ENCODE results near the gene MAP7D2. TPM values are rescaled to one million over a fixed set of nuclear protein-coding genes. Genes with fewer than 3 reads are reported as not detected.

MAP7D2 gene
- total and polyA plus RNA-seq, 5 donors from 2014 or later = 0.22 to 0.99 (median 0.30) TPM; not detected in 2

- Histone ChIP-seq H3K27ac (ENCODE audit: insufficient read depth, low read length, poor library complexity, severe bottlenecking) (no peak overlapping the region), H3K36me3 (ENCODE audit: control insufficient read depth, insufficient read depth, low read length) (no peaks in the 10 kb centered on the region), H3K4me3 (ENCODE audit: low read depth, low read length) (no peak overlapping the region), H3K4me1 (ENCODE audit: control insufficient read depth, insufficient read depth, low read length, poor library complexity, severe bottlenecking) (no peaks in the 10 kb centered on the region), H3K27me3 (ENCODE audit: control insufficient read depth, insufficient read depth, low read length) (no peaks in the 10 kb centered on the region), H3K9me3 (ENCODE audit: control insufficient read depth in 2 of 2, low read length in 2 of 2) (no peaks in the 10 kb centered on the region)
- peaks cover 0 to 3% (median 0%) of the 10 kb centered on the region in 7 donors for H3K9me3 Mint-ChIP-seq
- H3K36me3 Mint-ChIP-seq = peaks cover 6% of the 10 kb centered on the region
- H3K27ac Mint-ChIP-seq = no peak overlapping the region
- no peaks in the 10 kb centered on the region for H3K4me1 Mint-ChIP-seq
- peaks cover 4% of the 10 kb centered on the region for H3K27me3 Mint-ChIP-seq
- DNase-seq (no peak), ATAC-seq (ENCODE audit: low read depth in 2 of 2) (no peak)
- H3K4me3 Mint-ChIP-seq = no peak overlapping the region
These were observed 59.2 kb downstream of the MAP7D2 start for GRCh38 chrX:20057479-20057878.

GRCh38 chrX:20056704-20057103 is 60.0 kb downstream of the MAP7D2 start:
- Mint-ChIP-seq H3K4me1 (no peaks in the 10 kb centered on the region), H3K27me3 (peaks cover 4% of the 10 kb centered on the region), H3K4me3 (no peak overlapping the region), H3K9me3 (peaks cover 0 to 3% (median 0%) of the 10 kb centered on the region in 7 donors), H3K36me3 (peaks cover 6% of the 10 kb centered on the region), H3K27ac (no peak overlapping the region)
- no peaks in the 10 kb centered on the region for H3K36me3 ChIP-seq (ENCODE audit: control insufficient read depth, insufficient read depth, low read length)
- no peak for DNase-seq
- H3K4me3 ChIP-seq (ENCODE audit: low read depth, low read length) = no peak overlapping the region
- H3K9me3 ChIP-seq (ENCODE audit: control insufficient read depth in 2 of 2, low read length in 2 of 2) = no peaks in the 10 kb centered on the region
- no peak overlapping the region for H3K27ac ChIP-seq (ENCODE audit: insufficient read depth, low read length, poor library complexity, severe bottlenecking)
- ATAC-seq (ENCODE audit: low read depth in 2 of 2) = no peak
- H3K27me3 ChIP-seq (ENCODE audit: control insufficient read depth, insufficient read depth, low read length) = no peaks in the 10 kb centered on the region
- H3K4me1 ChIP-seq (ENCODE audit: control insufficient read depth, insufficient read depth, low read length, poor library complexity, severe bottlenecking) = no peaks in the 10 kb centered on the region

DNA sequence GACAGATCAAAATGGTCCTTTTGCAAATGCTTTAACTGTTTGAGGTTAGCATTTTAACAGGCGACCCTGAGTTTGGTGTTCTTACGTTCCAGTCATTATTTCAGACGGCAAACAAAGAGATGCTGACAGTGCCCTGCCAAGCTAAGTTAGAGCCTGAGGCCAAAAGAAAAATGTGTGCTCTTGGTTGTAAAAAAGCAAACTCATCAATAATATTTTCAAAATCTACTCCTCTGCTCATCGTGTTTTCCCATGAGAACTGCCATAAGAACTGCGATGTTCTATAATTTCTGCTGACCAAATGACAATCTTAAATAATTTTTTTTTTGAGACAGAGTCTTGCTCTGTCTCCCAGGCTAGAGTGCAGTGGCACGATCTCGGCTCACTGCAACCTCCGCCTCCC is 63.2 kb downstream of the MAP7D2 start:
- Histone ChIP-seq H3K27me3 (ENCODE audit: control insufficient read depth, insufficient read depth, low read length) (no peaks in the 10 kb centered on the region), H3K9me3 (ENCODE audit: control insufficient read depth in 2 of 2, low read length in 2 of 2) (no peaks in the 10 kb centered on the region), H3K4me1 (ENCODE audit: control insufficient read depth, insufficient read depth, low read length, poor library complexity, severe bottlenecking) (no peaks in the 10 kb centered on the region), H3K36me3 (ENCODE audit: control insufficient read depth, insufficient read depth, low read length) (no peaks in the 10 kb centered on the region), H3K4me3 (ENCODE audit: low read depth, low read length) (no peak overlapping the region), H3K27ac (ENCODE audit: insufficient read depth, low read length, poor library complexity, severe bottlenecking) (no peak overlapping the region)
- peaks cover 6% of the 10 kb centered on the region for H3K36me3 Mint-ChIP-seq
- peaks cover 4% of the 10 kb centered on the region for H3K27me3 Mint-ChIP-seq
- no peaks in the 10 kb centered on the region for H3K4me1 Mint-ChIP-seq
- H3K4me3 Mint-ChIP-seq = no peak overlapping the region
- peaks cover 0 to 1% (median 0%) of the 10 kb centered on the region in 7 donors for H3K9me3 Mint-ChIP-seq
- no peak overlapping the region for H3K27ac Mint-ChIP-seq
- ATAC-seq (ENCODE audit: low read depth in 2 of 2) = no peak
- no peak for DNase-seq

DNA sequence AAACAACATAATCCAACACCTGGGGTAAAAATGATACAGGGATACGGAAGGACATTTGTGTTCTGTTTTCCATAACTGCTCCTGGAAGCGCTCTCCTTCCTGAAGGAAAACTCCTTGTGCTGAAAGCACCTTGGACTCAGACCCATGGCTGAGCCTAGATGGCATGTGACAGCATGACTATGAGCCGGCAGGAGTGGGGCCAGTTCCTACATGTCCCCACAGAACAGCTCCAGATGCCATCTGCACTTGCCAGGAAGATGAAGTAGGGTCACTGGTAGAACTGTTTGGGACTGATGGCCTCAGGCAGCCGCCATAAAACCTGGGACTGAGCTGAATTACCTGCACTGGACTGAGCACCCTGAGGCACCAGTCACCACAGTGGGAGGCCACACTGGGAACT is 69.8 kb downstream of the MAP7D2 start:
- Histone ChIP-seq H3K4me3 (ENCODE audit: low read depth, low read length) (no peak overlapping the region), H3K36me3 (ENCODE audit: control insufficient read depth, insufficient read depth, low read length) (no peaks in the 10 kb centered on the region), H3K4me1 (ENCODE audit: control insufficient read depth, insufficient read depth, low read length, poor library complexity, severe bottlenecking) (no peaks in the 10 kb centered on the region), H3K27me3 (ENCODE audit: control insufficient read depth, insufficient read depth, low read length) (no peaks in the 10 kb centered on the region), H3K9me3 (ENCODE audit: control insufficient read depth in 2 of 2, low read length in 2 of 2) (no peaks in the 10 kb centered on the region), H3K27ac (ENCODE audit: insufficient read depth, low read length, poor library complexity, severe bottlenecking) (no peak overlapping the region)
- DNase-seq (no peak), ATAC-seq (ENCODE audit: low read depth in 2 of 2) (no peak)
- H3K9me3 Mint-ChIP-seq = no peaks in the 10 kb centered on the region
- H3K4me1 Mint-ChIP-seq = no peaks in the 10 kb centered on the region
- no peak overlapping the region for H3K27ac Mint-ChIP-seq
- no peaks in the 10 kb centered on the region for H3K27me3 Mint-ChIP-seq
- H3K4me3 Mint-ChIP-seq = no peak overlapping the region
- no peaks in the 10 kb centered on the region for H3K36me3 Mint-ChIP-seq

DNA sequence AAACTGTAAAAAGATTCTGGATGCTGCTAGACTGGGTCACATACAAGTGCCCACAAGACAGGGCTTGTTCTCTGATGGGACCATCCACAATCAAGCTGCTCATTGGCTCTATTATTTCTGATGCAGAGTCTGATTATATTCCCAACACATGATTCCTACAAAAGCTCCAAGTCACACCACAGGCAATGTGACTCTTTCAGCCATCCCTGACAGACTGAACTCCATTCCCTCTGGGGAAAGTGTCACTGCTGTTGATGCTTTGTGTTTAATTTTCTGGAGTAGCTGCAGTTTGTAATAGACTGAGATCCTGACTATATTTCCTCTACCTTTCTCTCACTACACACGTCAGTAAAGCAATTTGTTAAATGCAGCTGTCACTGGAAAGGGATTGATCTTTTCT is 70.5 kb downstream of the MAP7D2 start:
- Mint-ChIP-seq H3K4me1 (no peaks in the 10 kb centered on the region), H3K27ac (no peak overlapping the region), H3K9me3 (no peaks in the 10 kb centered on the region), H3K27me3 (no peaks in the 10 kb centered on the region), H3K4me3 (no peak overlapping the region), H3K36me3 (no peaks in the 10 kb centered on the region)
- no peaks in the 10 kb centered on the region for H3K36me3 ChIP-seq (ENCODE audit: control insufficient read depth, insufficient read depth, low read length)
- no peaks in the 10 kb centered on the region for H3K4me1 ChIP-seq (ENCODE audit: control insufficient read depth, insufficient read depth, low read length, poor library complexity, severe bottlenecking)
- no peak overlapping the region for H3K27ac ChIP-seq (ENCODE audit: insufficient read depth, low read length, poor library complexity, severe bottlenecking)
- no peaks in the 10 kb centered on the region for H3K9me3 ChIP-seq (ENCODE audit: control insufficient read depth in 2 of 2, low read length in 2 of 2)
- no peaks in the 10 kb centered on the region for H3K27me3 ChIP-seq (ENCODE audit: control insufficient read depth, insufficient read depth, low read length)
- no peak for DNase-seq
- no peak for ATAC-seq (ENCODE audit: low read depth in 2 of 2)
- H3K4me3 ChIP-seq (ENCODE audit: low read depth, low read length) = no peak overlapping the region

DNA sequence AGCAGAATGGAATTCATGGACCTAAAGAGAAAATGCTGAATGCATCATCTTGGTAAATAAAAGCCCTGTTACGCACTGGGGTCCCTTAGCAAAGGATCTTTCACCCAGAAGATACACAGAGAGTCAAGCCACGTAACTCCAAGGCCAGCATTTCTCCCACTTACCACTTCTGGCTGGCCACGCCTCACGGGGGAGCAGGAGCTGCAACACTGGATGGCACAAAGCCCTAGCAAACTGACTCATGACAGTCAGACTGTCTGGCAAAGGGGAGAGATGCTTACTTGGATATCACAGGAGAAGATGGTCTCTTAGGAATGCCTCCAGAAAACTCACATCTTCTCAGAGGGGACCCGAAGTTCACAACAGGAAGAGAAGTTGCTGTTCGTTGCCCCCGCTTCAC is 74.5 kb downstream of the MAP7D2 start:
- Mint-ChIP-seq H3K4me3 (no peak overlapping the region), H3K4me1 (no peaks in the 10 kb centered on the region), H3K9me3 (peaks cover 0 to 5% (median 0%) of the 10 kb centered on the region in 7 donors), H3K36me3 (peaks cover 8% of the 10 kb centered on the region), H3K27ac (no peak overlapping the region), H3K27me3 (peaks cover 6% of the 10 kb centered on the region)
- Histone ChIP-seq H3K36me3 (ENCODE audit: control insufficient read depth, insufficient read depth, low read length) (no peaks in the 10 kb centered on the region), H3K4me1 (ENCODE audit: control insufficient read depth, insufficient read depth, low read length, poor library complexity, severe bottlenecking) (no peaks in the 10 kb centered on the region), H3K4me3 (ENCODE audit: low read depth, low read length) (no peak overlapping the region), H3K9me3 (ENCODE audit: control insufficient read depth in 2 of 2, low read length in 2 of 2) (no peaks in the 10 kb centered on the region), H3K27me3 (ENCODE audit: control insufficient read depth, insufficient read depth, low read length) (no peaks in the 10 kb centered on the region), H3K27ac (ENCODE audit: insufficient read depth, low read length, poor library complexity, severe bottlenecking) (no peak overlapping the region)
- DNase-seq (no peak), ATAC-seq (ENCODE audit: low read depth in 2 of 2) (no peak)

- Mint-ChIP-seq H3K27me3 (peaks cover 6% of the 10 kb centered on the region), H3K36me3 (peaks cover 13% of the 10 kb centered on the region), H3K4me3 (no peak overlapping the region), H3K9me3 (peaks cover 0 to 5% (median 0%) of the 10 kb centered on the region in 7 donors), H3K27ac (no peak overlapping the region), H3K4me1 (no peaks in the 10 kb centered on the region)
- no peaks in the 10 kb centered on the region for H3K36me3 ChIP-seq (ENCODE audit: control insufficient read depth, insufficient read depth, low read length)
- H3K4me3 ChIP-seq (ENCODE audit: low read depth, low read length) = no peak overlapping the region
- H3K9me3 ChIP-seq (ENCODE audit: control insufficient read depth in 2 of 2, low read length in 2 of 2) = no peaks in the 10 kb centered on the region
- no peaks in the 10 kb centered on the region for H3K27me3 ChIP-seq (ENCODE audit: control insufficient read depth, insufficient read depth, low read length)
- no peak for ATAC-seq (ENCODE audit: low read depth in 2 of 2)
- no peak for DNase-seq
- no peak overlapping the region for H3K27ac ChIP-seq (ENCODE audit: insufficient read depth, low read length, poor library complexity, severe bottlenecking)
- no peaks in the 10 kb centered on the region for H3K4me1 ChIP-seq (ENCODE audit: control insufficient read depth, insufficient read depth, low read length, poor library complexity, severe bottlenecking)
These were observed 77.7 kb downstream of the MAP7D2 start for GRCh38 chrX:20038966-20039365.

- Mint-ChIP-seq H3K27me3 (peaks cover 6% of the 10 kb centered on the region), H3K9me3 (peaks cover 0 to 5% (median 0%) of the 10 kb centered on the region in 7 donors), H3K36me3 (peaks cover 13% of the 10 kb centered on the region), H3K4me1 (no peaks in the 10 kb centered on the region), H3K27ac (no peak overlapping the region), H3K4me3 (no peak overlapping the region)
- H3K36me3 ChIP-seq (ENCODE audit: control insufficient read depth, insufficient read depth, low read length) = no peaks in the 10 kb centered on the region
- no peaks in the 10 kb centered on the region for H3K27me3 ChIP-seq (ENCODE audit: control insufficient read depth, insufficient read depth, low read length)
- no peaks in the 10 kb centered on the region for H3K4me1 ChIP-seq (ENCODE audit: control insufficient read depth, insufficient read depth, low read length, poor library complexity, severe bottlenecking)
- ATAC-seq (ENCODE audit: low read depth in 2 of 2) (no peak), DNase-seq (no peak)
- H3K9me3 ChIP-seq (ENCODE audit: control insufficient read depth in 2 of 2, low read length in 2 of 2) = no peaks in the 10 kb centered on the region
- H3K4me3 ChIP-seq (ENCODE audit: low read depth, low read length) = no peak overlapping the region
- H3K27ac ChIP-seq (ENCODE audit: insufficient read depth, low read length, poor library complexity, severe bottlenecking) = no peak overlapping the region
These were observed 79.5 kb downstream of the MAP7D2 start for GRCh38 chrX:20037186-20037585.

All from CD4-positive, CD25-positive, alpha-beta regulatory T cell (primary cell).